OCI-LY3 (cell line): Measurements from ENCODE around the gene YWHAG.
A peak's percentile ranks its signal among the peaks of the same experiment; 100 is the strongest.

Source experiments
- H2AFZ ChIP-seq: fragments of 200-600, 300-600 bp; shearing (Covaris generic); 2 replicates; pipeline ENCODE4 v1.6.0; 2014; ENCODE audit warnings: antibody characterized with exemption, low read depth, low read length
- H3K27ac ChIP-seq: fragments of 200-600, 300-600 bp; sonication (generic); 2 replicates; pipeline ENCODE4 v1.5.1; 2014; ENCODE audit warnings: mild to moderate bottlenecking, low read length, moderate library complexity, mixed read lengths
- H3K27me3 ChIP-seq: fragments of 200-600, 300-600 bp; sonication (generic); 2 replicates; pipeline ENCODE4 v1.6.1; 2014; ENCODE audit warnings: low read depth, low read length, mixed read lengths
- H3K36me3 ChIP-seq: fragments of 200-600, 300-600 bp; sonication (generic); replicated peaks from 2 replicates; pipeline ENCODE3; 2014; ENCODE audit warnings: low read depth, low read length, mixed read lengths
- H3K4me1 ChIP-seq: fragments of 300-600, 200-600 bp; sonication (generic); 2 replicates; pipeline ENCODE4 v1.6.1; 2014; ENCODE audit warnings: low read length, mixed read lengths
- H3K4me2 ChIP-seq: fragments of 200-600, 300-600 bp; sonication (generic); 2 replicates; pipeline ENCODE4 v1.6.1; 2014; ENCODE audit warnings: low read length, mixed read lengths
- H3K4me3 ChIP-seq: fragments of 300-600, 200-600 bp; sonication (generic); 2 replicates; pipeline ENCODE4 v1.5.1; 2014; ENCODE audit warnings: antibody characterized with exemption, mild to moderate bottlenecking, low read length, moderate library complexity
- H3K79me2 ChIP-seq: fragments of 300-600, 200-600 bp; shearing (Covaris generic); 2 replicates; pipeline ENCODE4 v1.6.1; 2014; ENCODE audit warnings: mild to moderate bottlenecking, low read length, mixed read lengths
- H3K9ac ChIP-seq: fragments of 300-600, 200-600 bp; shearing (Covaris generic); 2 replicates; pipeline ENCODE4 v1.6.0; 2014; ENCODE audit warnings: mild to moderate bottlenecking, low read length, moderate library complexity
- H3K9me3 ChIP-seq: fragments of 200-600, 300-600 bp; shearing (Covaris generic); 2 replicates; pipeline ENCODE4 v1.6.1; 2014; ENCODE audit warnings: low read length, mixed read lengths; ENCODE audit not compliant: insufficient read depth
- H4K20me1 ChIP-seq: fragments of 200-600, 300-600 bp; sonication (generic); 2 replicates; pipeline ENCODE4 v1.6.1; 2016; ENCODE audit warnings: low read length, mixed read lengths; ENCODE audit not compliant: insufficient read depth
- EZH2phosphoT487 ChIP-seq: fragments of 200-600 bp; shearing (Covaris generic); IDR thresholded peaks from 2 replicates; pipeline ENCODE4 v1.6.1; 2018; ENCODE audit warnings: antibody characterized with exemption, mixed run types, low read depth
- TF ChIP-seq, protein P1 (sequence below): fragments of 200-600, 300-600 bp; sonication (generic); IDR thresholded peaks from 2 replicates; pipeline ENCODE4 v1.5.1; 2014; ENCODE audit warnings: antibody characterized with exemption, low read length, low read depth

The YWHAG gene

GRCh38 chr7:76358481-76359110 lies at the start of gene YWHAG:
Gene YWHAG, minus strand, starts transcription at chr7:76358991. Its CDS starts 183 bp downstream, at chr7:76358808.
- Histone ChIP-seq H3K4me1 (peaks cover 34% of the 10 kb centered on the region), H3K36me3 (peaks cover 41% of the 10 kb centered on the region), H4K20me1 (peaks cover 44% of the 10 kb centered on the region), H3K27ac (peak within 1 kb of the TSS; percentile 78), H3K4me3 (peak within 1 kb of the TSS; percentile 94), H3K9me3 (0 out of 2 replicates have a peak, but pooled peaks cover 4% of the 10 kb centered on the region), H3K9ac (peak within 1 kb of the TSS; percentile 94), H3K27me3 (0 out of 2 replicates have a peak, but pooled peaks cover 4% of the 10 kb centered on the region), H2AFZ (peak within 1 kb of the TSS; percentile 94), H3K79me2 (peaks cover 52% of the 10 kb centered on the region), H3K4me2 (peak within 1 kb of the TSS; percentile 90)
- TF ChIP-seq, protein P1, sequence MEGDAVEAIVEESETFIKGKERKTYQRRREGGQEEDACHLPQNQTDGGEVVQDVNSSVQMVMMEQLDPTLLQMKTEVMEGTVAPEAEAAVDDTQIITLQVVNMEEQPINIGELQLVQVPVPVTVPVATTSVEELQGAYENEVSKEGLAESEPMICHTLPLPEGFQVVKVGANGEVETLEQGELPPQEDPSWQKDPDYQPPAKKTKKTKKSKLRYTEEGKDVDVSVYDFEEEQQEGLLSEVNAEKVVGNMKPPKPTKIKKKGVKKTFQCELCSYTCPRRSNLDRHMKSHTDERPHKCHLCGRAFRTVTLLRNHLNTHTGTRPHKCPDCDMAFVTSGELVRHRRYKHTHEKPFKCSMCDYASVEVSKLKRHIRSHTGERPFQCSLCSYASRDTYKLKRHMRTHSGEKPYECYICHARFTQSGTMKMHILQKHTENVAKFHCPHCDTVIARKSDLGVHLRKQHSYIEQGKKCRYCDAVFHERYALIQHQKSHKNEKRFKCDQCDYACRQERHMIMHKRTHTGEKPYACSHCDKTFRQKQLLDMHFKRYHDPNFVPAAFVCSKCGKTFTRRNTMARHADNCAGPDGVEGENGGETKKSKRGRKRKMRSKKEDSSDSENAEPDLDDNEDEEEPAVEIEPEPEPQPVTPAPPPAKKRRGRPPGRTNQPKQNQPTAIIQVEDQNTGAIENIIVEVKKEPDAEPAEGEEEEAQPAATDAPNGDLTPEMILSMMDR: no peak
- TF ChIP-seq EZH2phosphoT487: no peak

- Histone ChIP-seq H4K20me1 (no peaks in the 10 kb centered on the region), H2AFZ (no peak overlapping the region), H3K36me3 (no peaks in the 10 kb centered on the region), H3K9me3 (no peaks in the 10 kb centered on the region), H3K27ac (no peak overlapping the region), H3K4me2 (no peak overlapping the region), H3K79me2 (no peaks in the 10 kb centered on the region), H3K9ac (no peak overlapping the region), H3K27me3 (peaks cover 6% of the 10 kb centered on the region; the same call in 1 of the 2 replicates), H3K4me1 (peaks cover 11% of the 10 kb centered on the region), H3K4me3 (no peak overlapping the region)
- no peak for TF ChIP-seq EZH2phosphoT487
- TF ChIP-seq, protein P1: no peak
Observed at GRCh38 chr7:76408121-76408560, 49.4 kb upstream of the YWHAG start.

GRCh38 chr7:76407718-76408117 lies 48.9 kb upstream of the YWHAG start:
- no peak for TF ChIP-seq EZH2phosphoT487
- TF ChIP-seq, protein P1: no peak
- no peaks in the 10 kb centered on the region for H3K36me3 ChIP-seq
- no peaks in the 10 kb centered on the region for H4K20me1 ChIP-seq
- no peaks in the 10 kb centered on the region for H3K9me3 ChIP-seq
- no peak overlapping the region for H3K4me3 ChIP-seq
- H3K9ac ChIP-seq: no peak overlapping the region
- no peaks in the 10 kb centered on the region for H3K79me2 ChIP-seq
- no peak overlapping the region for H2AFZ ChIP-seq
- H3K27ac ChIP-seq: no peak overlapping the region
- H3K4me1 ChIP-seq: peaks cover 15% of the 10 kb centered on the region
- no peak overlapping the region for H3K4me2 ChIP-seq
- H3K27me3 ChIP-seq: peaks cover 6% of the 10 kb centered on the region; the same call in 1 of the 2 replicates

GRCh38 chr7:76405738-76406137 lies 46.9 kb upstream of the YWHAG start:
- H3K27me3 ChIP-seq: peaks cover 3% of the 10 kb centered on the region; the same call in 1 of the 2 replicates
- no peak overlapping the region for H3K4me3 ChIP-seq
- no peaks in the 10 kb centered on the region for H3K36me3 ChIP-seq
- no peak overlapping the region for H2AFZ ChIP-seq
- H3K79me2 ChIP-seq: no peaks in the 10 kb centered on the region
- TF ChIP-seq, protein P1: no peak
- no peak for TF ChIP-seq EZH2phosphoT487
- H4K20me1 ChIP-seq: no peaks in the 10 kb centered on the region
- no peak overlapping the region for H3K4me2 ChIP-seq
- H3K9me3 ChIP-seq: no peaks in the 10 kb centered on the region
- no peak overlapping the region for H3K9ac ChIP-seq
- H3K4me1 ChIP-seq: peaks cover 15% of the 10 kb centered on the region
- no peak overlapping the region for H3K27ac ChIP-seq
